Left kidney (tissue), 2 donors: ENCODE data around the gene FH. TPM values are rescaled to one million over a fixed set of nuclear protein-coding genes. Genes with fewer than 3 reads are reported as not detected.

ENCODE experiments used
- DNase-seq: peaks from one replicate; pipeline ENCODE4 v3.0.0-alpha.2; 2013
- polyA plus RNA-seq: library from polyadenylated mRNA; unstranded; fragments of 120-200 nt; gene quantifications from one replicate; pipeline ENCODE4 v1.2.1, GENCODE V29; 2013; ENCODE audit not compliant: insufficient read length

The FH gene
- polyA plus RNA-seq, 1 donor = 112 TPM

GRCh38 chr1:241462391-241462790 lies 57.2 kb downstream of the FH start:
- no peak for DNase-seq

- DNase-seq = no peak
Measured at GRCh38 chr1:241460098-241460873, 59.3 kb downstream of the FH start.

DNA sequence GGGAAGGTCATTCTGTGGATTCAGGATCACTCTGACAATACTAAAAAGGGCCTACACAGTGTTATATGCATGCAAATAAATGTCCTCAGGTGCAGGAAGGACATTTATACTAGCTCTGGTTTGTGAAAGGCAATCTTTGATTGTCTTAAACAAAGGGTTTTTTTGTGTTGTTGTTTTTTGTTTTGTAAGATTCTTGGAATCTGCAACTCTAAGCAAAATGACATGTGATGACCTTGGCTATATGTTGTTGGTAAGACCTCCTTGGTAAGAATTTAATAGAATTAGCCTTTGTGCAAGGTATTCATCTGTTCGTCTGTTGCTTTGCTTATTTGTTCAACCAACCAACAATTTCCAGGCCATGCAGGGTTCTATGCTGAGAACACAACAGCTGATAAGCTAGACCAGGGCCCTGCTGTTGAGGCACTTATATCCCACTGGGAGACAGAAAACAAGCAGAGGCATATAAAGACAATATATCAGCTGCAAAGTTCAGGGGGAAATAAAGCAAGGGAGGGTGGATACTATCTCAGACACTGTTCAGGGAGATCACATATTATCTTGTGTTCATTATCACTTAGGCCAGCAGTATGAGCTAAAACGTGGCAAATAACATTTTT lies 60.3 kb downstream of the FH start:
- no peak for DNase-seq

GRCh38 chr1:241457421-241457820 lies 62.1 kb downstream of the FH start:
- no peak for DNase-seq

- no peak for DNase-seq
Measured at GRCh38 chr1:241456743-241457142, 62.8 kb downstream of the FH start.

GRCh38 chr1:241453732-241454131 lies 65.8 kb downstream of the FH start:
- no peak for DNase-seq

- no peak for DNase-seq
Measured at GRCh38 chr1:241451956-241452355, 67.6 kb downstream of the FH start.

Other genes starting within 250 kb of the FH start
- 6.7 TPM for gene RGS7, start 162.6 kb downstream of the FH start, polyA plus RNA-seq
- gene KMO, start 12.6 kb upstream of the FH start, polyA plus RNA-seq = 27.9 TPM
- 31.5 TPM for gene CHML, start 120.6 kb upstream of the FH start, polyA plus RNA-seq
- 44.3 TPM for gene OPN3, start 120.6 kb upstream of the FH start, polyA plus RNA-seq
- 0.58 TPM for gene WDR64, start 132.5 kb upstream of the FH start, polyA plus RNA-seq